Activated CD4-positive, alpha-beta memory T cell treated with anti-CD3 and anti-CD28 coated beads for 36 hours (primary cell): ENCODE results near the gene USP25. TPM values are rescaled to one million over a fixed set of nuclear protein-coding genes. Genes with fewer than 3 reads are reported as not detected.

ENCODE experiments used
- CTCF ChIA-PET: fragments of 350-600 bp; sonication (Branson Sonifier 250); formaldehyde crosslinking; loops from one replicate; lab custom pipeline; 2021; ENCODE audit warnings: antibody characterized with exemption, inconsistent platforms; lab: Charles Lee
- POLR2A ChIA-PET: fragments of 350-600 bp; sonication (Branson Sonifier 250); formaldehyde crosslinking; loops from one replicate; lab custom pipeline; 2021; ENCODE audit warnings: antibody characterized with exemption; lab: Charles Lee
- DNase-seq: peaks from one replicate; pipeline ENCODE4 v3.0.0-alpha.2; 2020
- H3K27ac Mint-ChIP-seq: one replicate; pipeline ENCODE4 v1.8.0; 2021; ENCODE audit warnings: mixed read lengths
- H3K27me3 Mint-ChIP-seq: one replicate; pipeline ENCODE4 v1.8.0; 2021; ENCODE audit warnings: mixed read lengths
- H3K36me3 Mint-ChIP-seq: one replicate; pipeline ENCODE4 v1.8.0; 2021; ENCODE audit warnings: mixed read lengths
- H3K4me1 Mint-ChIP-seq: one replicate; pipeline ENCODE4 v1.8.0; 2021; ENCODE audit warnings: low read depth, mixed read lengths
- H3K4me3 Mint-ChIP-seq: one replicate; pipeline ENCODE4 v1.8.0; 2021; ENCODE audit warnings: mild to moderate bottlenecking, mixed read lengths
- H3K9me3 Mint-ChIP-seq: one replicate; pipeline ENCODE4 v1.8.0; 2021; ENCODE audit warnings: mixed read lengths
- intact Hi-C: fragments of 100-400 bp; cut with micrococcal nuclease; formaldehyde crosslinking; loops from one replicate; pipeline ENCODE4 v1.15.1; 2023
- total RNA-seq, 2 experiments: library from RNA; stranded (reverse); gene quantifications; one replicate each; pipeline ENCODE4 v1.2.3, GENCODE V29; 2021

The USP25 gene
- total RNA-seq, 2 experiments from 2014 or later = 31.2 to 31.7 TPM

- ChIA-PET POLR2A (no interaction called here), CTCF (no interaction called here)
- no peaks in the 10 kb centered on the region for H3K27me3 Mint-ChIP-seq
- DNase-seq = no peak
- intact Hi-C loops = loop anchor here (1.0 kb wide), 1 partner anchor 66 kb away; the partner anchor contains the start of gene USP25
- no peak overlapping the region for H3K4me3 Mint-ChIP-seq
- peaks cover 6% of the 10 kb centered on the region for H3K36me3 Mint-ChIP-seq
- peak overlapping the region; percentile 6 for H3K27ac Mint-ChIP-seq
- no peaks in the 10 kb centered on the region for H3K9me3 Mint-ChIP-seq
- peaks cover 58% of the 10 kb centered on the region for H3K4me1 Mint-ChIP-seq
Measured at GRCh38 chr21:15795533-15795932, 65.8 kb downstream of the USP25 start.

- intact Hi-C loops = loop anchor here (2.0 kb wide), 1 partner anchor 25 kb away; no protein-coding TSS in a partner anchor
- DNase-seq = no peak
- Mint-ChIP-seq H3K4me1 (peaks cover 63% of the 10 kb centered on the region), H3K36me3 (peaks cover 3% of the 10 kb centered on the region), H3K27ac (no peak overlapping the region), H3K27me3 (no peaks in the 10 kb centered on the region), H3K4me3 (no peak overlapping the region), H3K9me3 (no peaks in the 10 kb centered on the region)
- ChIA-PET CTCF (no interaction called here), POLR2A (no interaction called here)
Measured at GRCh38 chr21:15797577-15798363, 68.0 kb downstream of the USP25 start.

- DNase-seq = no peak
- Mint-ChIP-seq H3K9me3 (no peaks in the 10 kb centered on the region), H3K27ac (no peak overlapping the region), H3K27me3 (no peaks in the 10 kb centered on the region), H3K4me3 (no peak overlapping the region), H3K4me1 (peaks cover 38% of the 10 kb centered on the region), H3K36me3 (peaks cover 5% of the 10 kb centered on the region)
- ChIA-PET POLR2A (no interaction called here), CTCF (no interaction called here)
- intact Hi-C loops = no loop called here
Measured at GRCh38 chr21:15801352-15801863, 71.6 kb downstream of the USP25 start.

GRCh38 chr21:15804247-15805005 is 74.6 kb downstream of the USP25 start:
- peaks cover 18% of the 10 kb centered on the region for H3K36me3 Mint-ChIP-seq

GRCh38 chr21:15809065-15809464 is 79.3 kb downstream of the USP25 start:
- H3K4me1 Mint-ChIP-seq = peaks cover 5% of the 10 kb centered on the region
- no peak overlapping the region for H3K27ac Mint-ChIP-seq
- H3K36me3 Mint-ChIP-seq = peaks cover 36% of the 10 kb centered on the region
- H3K9me3 Mint-ChIP-seq = peaks cover 6% of the 10 kb centered on the region
- H3K4me3 Mint-ChIP-seq = no peak overlapping the region
- CTCF ChIA-PET = no interaction called here
- H3K27me3 Mint-ChIP-seq = no peaks in the 10 kb centered on the region
- intact Hi-C loops = no loop called here
- DNase-seq = no peak
- POLR2A ChIA-PET = no interaction called here

More at GRCh38 chr21:15804247-15805005, 74.6 kb downstream of the USP25 start:
- intact Hi-C loops = no loop called here
- no peak for DNase-seq
- Mint-ChIP-seq H3K4me3 (no peak overlapping the region), H3K9me3 (no peaks in the 10 kb centered on the region), H3K27me3 (no peaks in the 10 kb centered on the region), H3K4me1 (peaks cover 12% of the 10 kb centered on the region), H3K27ac (no peak overlapping the region)
- POLR2A ChIA-PET = no interaction called here
- CTCF ChIA-PET = no interaction called here

- peaks cover 2% of the 10 kb centered on the region for H3K4me1 Mint-ChIP-seq
- intact Hi-C loops = no loop called here
- peaks cover 14% of the 10 kb centered on the region for H3K9me3 Mint-ChIP-seq
- POLR2A ChIA-PET = no interaction called here
- peak; percentile 15 for DNase-seq
- CTCF ChIA-PET = no interaction called here
- H3K27me3 Mint-ChIP-seq = no peaks in the 10 kb centered on the region
- peaks cover 43% of the 10 kb centered on the region for H3K36me3 Mint-ChIP-seq
- H3K27ac Mint-ChIP-seq = no peak overlapping the region
- H3K4me3 Mint-ChIP-seq = no peak overlapping the region
Measured at GRCh38 chr21:15809818-15810217, 80.0 kb downstream of the USP25 start.

GRCh38 chr21:15815285-15815684 is 85.5 kb downstream of the USP25 start:
- H3K4me3 Mint-ChIP-seq = no peak overlapping the region
- peaks cover 29% of the 10 kb centered on the region for H3K9me3 Mint-ChIP-seq
- peaks cover 11% of the 10 kb centered on the region for H3K4me1 Mint-ChIP-seq
- ChIA-PET CTCF (no interaction called here), POLR2A (no interaction called here)
- H3K27me3 Mint-ChIP-seq = no peaks in the 10 kb centered on the region
- intact Hi-C loops = no loop called here
- H3K36me3 Mint-ChIP-seq = peaks cover 59% of the 10 kb centered on the region
- DNase-seq = no peak
- H3K27ac Mint-ChIP-seq = no peak overlapping the region

GRCh38 chr21:15820327-15820726 is 90.5 kb downstream of the USP25 start:
- POLR2A ChIA-PET = no interaction called here
- no peak for DNase-seq
- CTCF ChIA-PET = interaction anchor here (0.9 to 1.4 kb wide), 2 partner anchors 9 to 57 kb away, joined by 3 read pairs; no protein-coding TSS in a partner anchor
- H3K36me3 Mint-ChIP-seq = peaks cover 37% of the 10 kb centered on the region
- no peaks in the 10 kb centered on the region for H3K27me3 Mint-ChIP-seq
- H3K4me3 Mint-ChIP-seq = no peak overlapping the region
- intact Hi-C loops = loop anchor here (10.0 kb wide), 2 partner anchors 226 to 756 kb away; partner anchors contain the start of gene NRIP1
- peaks cover 11% of the 10 kb centered on the region for H3K9me3 Mint-ChIP-seq
- peaks cover 33% of the 10 kb centered on the region for H3K4me1 Mint-ChIP-seq
- no peak overlapping the region for H3K27ac Mint-ChIP-seq

GRCh38 chr21:15820852-15821379 is 91.1 kb downstream of the USP25 start:
- peaks cover 32% of the 10 kb centered on the region for H3K4me1 Mint-ChIP-seq
- intact Hi-C loops = loop anchor here (10.0 kb wide), 2 partner anchors 226 to 756 kb away; partner anchors contain the start of gene NRIP1

GRCh38 chr21:15823486-15824150 is 93.8 kb downstream of the USP25 start:
- intact Hi-C loops = loop anchor here (2.0 to 10.0 kb wide), 4 partner anchors 25 to 759 kb away; partner anchors contain the start of gene NRIP1
- Mint-ChIP-seq H3K27ac (peak overlapping the region; percentile 70), H3K27me3 (no peaks in the 10 kb centered on the region), H3K9me3 (no peaks in the 10 kb centered on the region), H3K4me1 (peaks cover 24% of the 10 kb centered on the region), H3K4me3 (no peak overlapping the region), H3K36me3 (peaks cover 13% of the 10 kb centered on the region)
- DNase-seq = peak; percentile 12
- CTCF ChIA-PET = interaction anchor here (0.6 kb wide), 1 partner anchor 111 kb away, joined by 3 read pairs; no protein-coding TSS in a partner anchor
- POLR2A ChIA-PET = no interaction called here

More at GRCh38 chr21:15820852-15821379, 91.1 kb downstream of the USP25 start:
- DNase-seq = no peak
- peaks cover 33% of the 10 kb centered on the region for H3K36me3 Mint-ChIP-seq
- peaks cover 7% of the 10 kb centered on the region for H3K9me3 Mint-ChIP-seq
- no peak overlapping the region for H3K27ac Mint-ChIP-seq
- no peak overlapping the region for H3K4me3 Mint-ChIP-seq
- ChIA-PET POLR2A (no interaction called here), CTCF (interaction anchor here (0.9 to 1.4 kb wide), 2 partner anchors 9 to 57 kb away, joined by 3 read pairs; no protein-coding TSS in a partner anchor)
- no peaks in the 10 kb centered on the region for H3K27me3 Mint-ChIP-seq

- ChIA-PET CTCF (interaction anchor here (0.8 kb wide), 1 partner anchor 8 kb away, joined by 3 read pairs; no protein-coding TSS in a partner anchor), POLR2A (no interaction called here)
- no peaks in the 10 kb centered on the region for H3K27me3 Mint-ChIP-seq
- H3K4me3 Mint-ChIP-seq = no peak overlapping the region
- peaks cover 22% of the 10 kb centered on the region for H3K4me1 Mint-ChIP-seq
- intact Hi-C loops = loop anchor here (1.0 to 10.0 kb wide), 3 partner anchors 231 to 761 kb away; partner anchors contain the start of gene NRIP1
- peaks cover 10% of the 10 kb centered on the region for H3K36me3 Mint-ChIP-seq
- H3K27ac Mint-ChIP-seq = no peak overlapping the region
- no peak for DNase-seq
- no peaks in the 10 kb centered on the region for H3K9me3 Mint-ChIP-seq
Measured at GRCh38 chr21:15825700-15826099, 95.9 kb downstream of the USP25 start.
